T-helper 2 cell treated with Interferon-gamma antibody and Interleukin-4, amounts not matched to agents 5 μg/mL and 100 μg/mL, for 36 hours (primary cell): ENCODE measurements around the gene GNAT2.

Experiments
- DNase-seq: peaks from one replicate; pipeline ENCODE4 v3.0.0; 2021; ENCODE audit warnings: low spot score
- H3K27ac Mint-ChIP-seq: one replicate; pipeline ENCODE4 v1.8.0; 2021; ENCODE audit warnings: mild to moderate bottlenecking, mixed read lengths
- H3K27me3 Mint-ChIP-seq: one replicate; pipeline ENCODE4 v1.8.0; 2021; ENCODE audit warnings: low read depth, mixed read lengths
- H3K36me3 Mint-ChIP-seq: one replicate; pipeline ENCODE4 v1.8.0; 2021; ENCODE audit warnings: low read depth, mixed read lengths
- H3K4me1 Mint-ChIP-seq: one replicate; pipeline ENCODE4 v1.8.0; 2021; ENCODE audit warnings: low read depth, mixed read lengths
- H3K4me3 Mint-ChIP-seq: one replicate; pipeline ENCODE4 v1.8.0; 2022; ENCODE audit warnings: mild to moderate bottlenecking, moderate library complexity, mixed read lengths
- H3K9me3 Mint-ChIP-seq: one replicate; pipeline ENCODE4 v1.8.0; 2021; ENCODE audit warnings: mixed read lengths

The GNAT2 gene

DNA sequence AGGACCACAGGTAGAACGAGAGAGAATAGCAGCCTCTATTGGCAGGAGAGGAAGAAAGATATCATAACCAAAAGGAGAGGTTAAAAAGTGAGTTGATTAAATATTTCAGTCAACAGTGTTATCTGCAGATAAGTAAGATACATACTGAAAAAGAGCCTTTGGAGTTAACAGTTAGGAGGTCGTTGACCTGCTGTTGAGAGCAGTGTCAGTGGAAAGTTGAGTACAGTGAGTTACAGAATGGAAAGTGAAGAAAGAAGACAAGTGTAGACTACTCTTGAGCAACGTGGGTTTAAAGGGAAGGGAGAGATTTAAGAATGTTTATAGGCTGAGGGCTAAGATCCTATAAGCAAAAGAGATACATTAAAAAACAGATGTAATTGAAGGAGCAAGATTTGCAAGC is 30.2 kb downstream of the GNAT2 start:
- Mint-ChIP-seq H3K4me3 (no peak overlapping the region), H3K9me3 (no peaks in the 10 kb centered on the region), H3K4me1 (no peaks in the 10 kb centered on the region), H3K27ac (no peak overlapping the region), H3K27me3 (no peaks in the 10 kb centered on the region), H3K36me3 (peaks cover 51% of the 10 kb centered on the region)
- DNase-seq, result no peak

DNA sequence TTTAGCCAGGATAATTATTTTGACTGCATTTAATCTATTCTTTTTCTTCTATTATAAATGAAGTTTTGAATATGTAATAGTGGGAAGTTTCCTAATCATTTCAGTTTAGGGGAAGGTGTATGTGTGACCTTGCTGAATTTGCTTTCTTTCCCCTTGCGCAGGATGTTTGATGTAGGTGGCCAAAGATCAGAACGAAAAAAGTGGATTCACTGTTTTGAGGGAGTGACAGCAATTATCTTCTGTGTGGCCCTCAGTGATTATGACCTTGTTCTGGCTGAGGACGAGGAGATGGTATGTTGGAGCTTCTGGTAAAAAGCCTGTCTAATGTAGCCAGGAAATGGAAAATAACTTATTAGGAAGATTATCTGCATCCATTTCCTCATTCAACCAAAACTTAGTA is 33.4 kb downstream of the GNAT2 start:
- no peaks in the 10 kb centered on the region for H3K9me3 Mint-ChIP-seq
- no peak for DNase-seq
- H3K27ac Mint-ChIP-seq, result no peak overlapping the region
- no peak overlapping the region for H3K4me3 Mint-ChIP-seq
- H3K4me1 Mint-ChIP-seq, result no peaks in the 10 kb centered on the region
- no peaks in the 10 kb centered on the region for H3K27me3 Mint-ChIP-seq
- peaks cover 47% of the 10 kb centered on the region for H3K36me3 Mint-ChIP-seq

DNA sequence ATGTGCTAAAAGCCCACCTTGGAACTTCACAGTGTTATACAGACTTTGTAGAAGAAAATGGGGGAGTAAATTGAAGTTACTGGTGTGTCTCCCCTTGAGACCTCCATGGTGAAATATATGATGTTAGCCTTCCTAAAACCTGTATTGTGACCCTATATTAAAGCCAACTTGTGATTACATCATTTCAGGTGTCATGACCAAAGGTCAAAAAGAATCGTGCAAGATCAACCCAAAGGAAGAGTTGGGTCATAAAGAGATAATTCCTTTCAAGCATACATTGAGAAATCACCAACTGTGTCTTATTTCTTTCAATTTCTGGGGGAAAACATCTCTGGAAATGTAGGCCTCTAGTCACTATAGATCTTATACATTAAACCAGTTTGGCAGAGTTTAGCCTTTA is 34.6 kb downstream of the GNAT2 start:
- no peaks in the 10 kb centered on the region for H3K4me1 Mint-ChIP-seq
- H3K27me3 Mint-ChIP-seq, result no peaks in the 10 kb centered on the region
- no peaks in the 10 kb centered on the region for H3K9me3 Mint-ChIP-seq
- H3K4me3 Mint-ChIP-seq, result no peak overlapping the region
- no peak for DNase-seq
- H3K36me3 Mint-ChIP-seq, result peaks cover 48% of the 10 kb centered on the region
- no peak overlapping the region for H3K27ac Mint-ChIP-seq

GRCh38 chr1:109582021-109582420 is 37.4 kb downstream of the GNAT2 start:
- no peaks in the 10 kb centered on the region for H3K27me3 Mint-ChIP-seq
- no peak overlapping the region for H3K4me3 Mint-ChIP-seq
- no peaks in the 10 kb centered on the region for H3K4me1 Mint-ChIP-seq
- no peak for DNase-seq
- peaks cover 46% of the 10 kb centered on the region for H3K36me3 Mint-ChIP-seq
- no peak overlapping the region for H3K27ac Mint-ChIP-seq
- no peaks in the 10 kb centered on the region for H3K9me3 Mint-ChIP-seq

DNA sequence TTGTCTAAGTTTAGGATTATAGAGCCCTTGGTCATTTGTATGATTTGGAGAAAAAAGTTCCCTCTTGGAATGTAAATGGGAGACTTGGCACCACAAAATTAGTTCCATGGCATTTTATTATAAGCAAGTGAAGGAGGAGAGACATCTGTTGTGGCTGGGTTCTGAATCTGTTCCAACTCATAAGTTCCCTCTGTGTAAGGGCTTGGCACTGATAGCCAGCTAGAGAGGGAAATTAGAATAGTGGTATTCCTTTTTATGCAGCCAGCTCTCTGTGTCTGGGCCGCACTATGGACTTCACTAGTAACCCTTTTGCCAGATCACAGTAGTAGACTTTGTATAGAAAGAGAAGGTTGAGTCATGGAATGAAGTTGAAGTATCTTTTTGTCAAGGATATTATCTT is 39.9 kb downstream of the GNAT2 start:
- Mint-ChIP-seq H3K36me3 (peaks cover 33% of the 10 kb centered on the region), H3K4me1 (no peaks in the 10 kb centered on the region), H3K9me3 (no peaks in the 10 kb centered on the region), H3K4me3 (no peak overlapping the region), H3K27me3 (no peaks in the 10 kb centered on the region), H3K27ac (no peak overlapping the region)
- no peak for DNase-seq

- Mint-ChIP-seq H3K4me3 (no peak overlapping the region), H3K27me3 (no peaks in the 10 kb centered on the region), H3K9me3 (no peaks in the 10 kb centered on the region), H3K27ac (no peak overlapping the region), H3K36me3 (peaks cover 30% of the 10 kb centered on the region), H3K4me1 (no peaks in the 10 kb centered on the region)
- no peak for DNase-seq
These were observed 40.4 kb downstream of the GNAT2 start for GRCh38 chr1:109578947-109579443.

DNA sequence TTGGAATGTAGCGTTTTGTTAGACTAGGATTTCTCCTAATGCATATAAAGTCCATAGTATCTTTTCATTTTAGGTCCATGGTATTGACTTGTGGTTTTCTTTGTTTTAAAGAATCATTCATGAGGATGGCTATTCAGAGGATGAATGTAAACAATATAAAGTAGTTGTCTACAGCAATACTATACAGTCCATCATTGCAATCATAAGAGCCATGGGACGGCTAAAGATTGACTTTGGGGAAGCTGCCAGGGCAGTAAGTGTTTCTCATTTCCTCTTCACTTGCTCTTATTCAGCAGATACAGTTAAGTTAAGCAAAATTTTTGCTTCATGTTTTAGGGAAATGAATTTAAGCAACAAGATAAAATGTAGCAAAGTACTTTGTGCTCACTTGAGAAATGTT is 45.6 kb downstream of the GNAT2 start:
- no peaks in the 10 kb centered on the region for H3K27me3 Mint-ChIP-seq
- peaks cover 3% of the 10 kb centered on the region for H3K4me1 Mint-ChIP-seq
- H3K9me3 Mint-ChIP-seq, result no peaks in the 10 kb centered on the region
- H3K27ac Mint-ChIP-seq, result no peak overlapping the region
- H3K36me3 Mint-ChIP-seq, result peaks cover 9% of the 10 kb centered on the region
- DNase-seq, result no peak
- H3K4me3 Mint-ChIP-seq, result no peak overlapping the region

- H3K4me3 Mint-ChIP-seq, result no peak overlapping the region
- DNase-seq, result no peak
- H3K27me3 Mint-ChIP-seq, result no peaks in the 10 kb centered on the region
These were observed 49.0 kb downstream of the GNAT2 start for GRCh38 chr1:109570414-109570813.

GRCh38 chr1:109569323-109569722 is 50.1 kb downstream of the GNAT2 start:
- H3K27ac Mint-ChIP-seq, result no peak overlapping the region
- H3K4me1 Mint-ChIP-seq, result peaks cover 8% of the 10 kb centered on the region
- no peak for DNase-seq
- H3K36me3 Mint-ChIP-seq, result no peaks in the 10 kb centered on the region
- H3K27me3 Mint-ChIP-seq, result no peaks in the 10 kb centered on the region
- no peaks in the 10 kb centered on the region for H3K9me3 Mint-ChIP-seq
- no peak overlapping the region for H3K4me3 Mint-ChIP-seq

More at GRCh38 chr1:109570414-109570813, 49.0 kb downstream of the GNAT2 start:
- Mint-ChIP-seq H3K9me3 (no peaks in the 10 kb centered on the region), H3K36me3 (peaks cover 3% of the 10 kb centered on the region), H3K27ac (no peak overlapping the region), H3K4me1 (peaks cover 6% of the 10 kb centered on the region)

DNA sequence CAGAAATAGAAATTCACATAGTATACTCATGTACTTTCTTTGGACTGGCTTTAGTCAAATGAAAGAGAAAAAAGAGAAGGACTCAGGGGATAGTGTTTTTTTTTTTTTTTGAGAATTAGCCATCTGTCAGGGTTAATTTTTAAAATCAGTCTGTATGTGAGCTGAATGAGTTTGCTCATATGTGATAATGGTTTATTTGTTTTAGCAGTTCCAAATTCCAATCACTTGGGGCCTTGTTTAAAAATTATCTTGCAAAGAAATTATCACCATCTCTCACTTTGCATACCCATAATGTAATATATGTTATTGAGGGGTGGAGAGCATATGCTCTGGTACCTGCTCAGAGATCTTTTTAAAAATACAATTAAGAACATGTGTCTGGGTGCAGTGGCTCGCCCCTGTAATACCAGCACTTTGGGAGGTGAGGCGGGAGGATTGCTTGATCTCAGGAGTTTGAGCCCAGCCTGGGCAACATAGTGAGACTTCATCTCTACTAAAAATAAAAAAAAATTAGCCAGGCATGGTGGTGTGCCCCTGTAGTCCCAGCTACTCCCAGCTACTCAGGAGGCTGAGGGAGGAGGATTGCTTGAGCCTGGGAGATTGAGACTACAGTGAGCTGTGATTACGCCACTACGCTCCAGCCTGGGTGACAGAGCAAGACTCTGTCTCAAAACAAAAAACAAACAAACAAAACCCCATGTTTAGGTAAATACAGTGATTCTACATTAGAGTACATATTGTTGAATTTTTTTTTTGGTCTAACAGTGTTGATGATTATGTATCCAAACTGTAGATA is 51.3 kb downstream of the GNAT2 start:
- no peak overlapping the region for H3K4me3 Mint-ChIP-seq
- no peak for DNase-seq
- H3K9me3 Mint-ChIP-seq, result no peaks in the 10 kb centered on the region
- H3K4me1 Mint-ChIP-seq, result peaks cover 10% of the 10 kb centered on the region
- H3K27me3 Mint-ChIP-seq, result no peaks in the 10 kb centered on the region
- H3K27ac Mint-ChIP-seq, result no peak overlapping the region
- no peaks in the 10 kb centered on the region for H3K36me3 Mint-ChIP-seq

- no peaks in the 10 kb centered on the region for H3K36me3 Mint-ChIP-seq
- peaks cover 13% of the 10 kb centered on the region for H3K4me1 Mint-ChIP-seq
- H3K4me3 Mint-ChIP-seq, result no peak overlapping the region
- no peaks in the 10 kb centered on the region for H3K27me3 Mint-ChIP-seq
- no peaks in the 10 kb centered on the region for H3K9me3 Mint-ChIP-seq
- H3K27ac Mint-ChIP-seq, result no peak overlapping the region
- no peak for DNase-seq
These were observed 52.4 kb downstream of the GNAT2 start for GRCh38 chr1:109566982-109567381.

DNA sequence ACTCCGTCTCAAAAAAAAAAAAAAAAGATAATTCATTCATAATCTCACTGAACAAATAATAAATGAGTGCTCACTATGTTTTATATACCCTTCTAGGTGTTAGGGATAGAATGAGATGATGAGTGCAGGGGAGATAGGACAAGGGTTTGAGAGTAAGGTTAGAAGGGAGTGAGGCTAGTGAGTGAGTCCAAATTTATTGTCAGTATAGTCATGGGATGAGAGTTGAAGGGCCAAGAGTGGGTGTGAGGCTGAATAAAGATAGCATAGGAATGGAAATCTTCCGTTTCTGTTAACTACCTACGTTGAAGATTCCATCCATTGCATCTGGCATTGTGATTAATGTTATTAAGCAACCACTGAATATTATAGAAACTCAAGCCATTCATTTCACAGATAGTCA is 54.2 kb downstream of the GNAT2 start:
- H3K9me3 Mint-ChIP-seq, result no peaks in the 10 kb centered on the region
- DNase-seq, result no peak
- H3K4me3 Mint-ChIP-seq, result no peak overlapping the region
- no peak overlapping the region for H3K27ac Mint-ChIP-seq
- no peaks in the 10 kb centered on the region for H3K36me3 Mint-ChIP-seq
- H3K4me1 Mint-ChIP-seq, result peaks cover 21% of the 10 kb centered on the region
- no peaks in the 10 kb centered on the region for H3K27me3 Mint-ChIP-seq

GRCh38 chr1:109564194-109564878 is 55.1 kb downstream of the GNAT2 start:
- no peaks in the 10 kb centered on the region for H3K36me3 Mint-ChIP-seq
- no peaks in the 10 kb centered on the region for H3K27me3 Mint-ChIP-seq
- H3K27ac Mint-ChIP-seq, result no peak overlapping the region
- DNase-seq, result no peak
- no peak overlapping the region for H3K4me3 Mint-ChIP-seq
- no peaks in the 10 kb centered on the region for H3K9me3 Mint-ChIP-seq
- H3K4me1 Mint-ChIP-seq, result peaks cover 26% of the 10 kb centered on the region

- Mint-ChIP-seq H3K4me3 (no peak overlapping the region), H3K27ac (no peak overlapping the region), H3K36me3 (peaks cover 5% of the 10 kb centered on the region), H3K27me3 (no peaks in the 10 kb centered on the region), H3K9me3 (no peaks in the 10 kb centered on the region), H3K4me1 (peaks cover 31% of the 10 kb centered on the region)
- no peak for DNase-seq
These were observed 59.4 kb downstream of the GNAT2 start for GRCh38 chr1:109559995-109560394.
